Heart left ventricle (tissue), 16 donors: ENCODE results near the gene RPP25L. TPM values are rescaled to one million over a fixed set of nuclear protein-coding genes. Genes with fewer than 3 reads are reported as not detected.

Source experiments
- ATAC-seq, 4 donors: fragments of 200-7000 bp; cut with Tn5 transposase; one replicate each; pipeline ENCODE4 v1.9.1; 2020 to 2022; ENCODE audit warnings: moderate library complexity in 4 of 4, mild to moderate bottlenecking in 3 of 4, moderate number of reproducible peaks in 1 of 4
- DNase-seq, 5 donors: peaks; one replicate each; pipeline ENCODE4 v3.0.0-alpha.2; 2020
- H3K27ac ChIP-seq, 12 donors: fragments of 200-600 bp; sonication (generic) in 4 of 12; one replicate each; pipeline versions ENCODE4 v1.5.0 to v1.8.0; 2016 to 2022; ENCODE audit warnings: mild to moderate bottlenecking in 2 of 12
- H3K27me3 ChIP-seq, 9 donors: fragments of 200-600 bp; sonication (generic) in 2 of 9; one replicate each; pipeline versions ENCODE4 v1.5.1 to v1.8.0; 2016 to 2022; ENCODE audit warnings: mild to moderate bottlenecking in 3 of 9
- H3K36me3 ChIP-seq, 9 donors: fragments of 200-600 bp; sonication (generic) in 2 of 9; one replicate each; pipeline versions ENCODE4 v1.5.0 to v1.8.0; 2018 to 2022; ENCODE audit warnings: mild to moderate bottlenecking in 2 of 9
- H3K4me1 ChIP-seq, 12 donors: fragments of 200-600 bp; sonication (generic) in 4 of 12; one replicate each; pipeline versions ENCODE4 v1.5.0 to v1.8.0; 2016 to 2022; ENCODE audit warnings: mild to moderate bottlenecking in 3 of 12
- H3K4me3 ChIP-seq, 12 donors: fragments of 200-600 bp; sonication (generic) in 4 of 12; one replicate each; pipeline versions ENCODE4 v1.5.0 to v1.8.0; 2017 to 2022; ENCODE audit warnings: mild to moderate bottlenecking in 9 of 12, moderate library complexity in 4 of 12
- H3K9me3 ChIP-seq, 12 donors: fragments of 200-600 bp; sonication (generic) in 4 of 12; one replicate each; pipeline versions ENCODE4 v1.5.0 to v1.8.0; 2016 to 2022; ENCODE audit warnings: mild to moderate bottlenecking in 1 of 12
- CTCF ChIP-seq, 12 donors: fragments of 200-600 bp; sonication (generic) in 4 of 12; IDR thresholded peaks; one replicate each; pipeline versions ENCODE4 v1.5.0 to v1.8.0; 2018 to 2022; ENCODE audit warnings: antibody characterized with exemption in 12 of 12, mild to moderate bottlenecking in 5 of 12
- POLR2A ChIP-seq, 2 donors: fragments of 450-650 bp; IDR thresholded peaks; one replicate each; pipeline ENCODE4 v1.6.1; 2017; ENCODE audit warnings: antibody characterized with exemption in 2 of 2, mild to moderate bottlenecking in 2 of 2, moderate library complexity in 2 of 2
- WGBS, 4 donors: extraction: QIAGEN DNeasy Blood & Tissue Kit in 2 of 4; methylation state at CpG; one replicate each; pipeline versions ENCODE4 v1.1.5 to v1.1.7; 2013 to 2018; 5-methylcytosine and 5-hydroxymethylcytosine counted together
- intact Hi-C, 10 donors: fragments of 100-400 bp; cut with DNase I; formaldehyde crosslinking; loops; one replicate each; pipeline versions ENCODE4 v1.11.1 to v1.14.2; 2022
- polyA plus RNA-seq, 2 donors: library from polyadenylated mRNA; stranded (reverse); fragments of 200-250 nt; gene quantifications; one replicate each; pipeline ENCODE4 v1.2.3, GENCODE V29; 2013
- total RNA-seq, 9 donors: library from RNA; depleted of rRNA in 2 of 9; stranded (reverse); fragments of >200 nt in 2 of 9; fragmentation: NEBNext Ultra II Directional in 3 of 9; extraction: Animal tissue kit (Norgen Biotek cat#: 25700) in 3 of 9; gene quantifications; one replicate each; pipeline versions ENCODE4 v1.1.0 to v1.2.4, GENCODE V29; 2016 to 2023
- donor health status: ischemic (EF 13 %, LVEDD 7.1; RV severe dilation, severe dysfunction).
- donor health status: healthy with polysubstance abuse.
- donor health status: DM: no; HTN: yes; CAD: no.
- donor health status: DM: no; HTN: no; CAD: no.
- donor health status: ischemic (EF 25% LVEDD 6.9; RV normal size, moderate dysfunction).
- donor health status: ischemic (EF 25% LVEDD 5.7; RV mildly dilated, moderate dysfunction).
- donor health status: healthy.
- donor health status: DM: yes; HTN: yes; CAD: no.
- donor health status: ischemic (EF 35%, LVEDD 5.7; RV mildly dilated, moderate dysfunction).
- donor health status: nonischemic (EF 11% LVEDD 7.7; RV severe dilation, severe dysfunction).
- donor health status: DM: yes; HTN: yes; CAD: no.
- donor health status: PGD.
- donor health status: ischemic (EF 29% LVEDD 5.4; RV normal size, mild dysfunction).
- donor health status: nonischemic (EF 23%, LVEDD 6.1; RV moderate dilation, normal function).

The RPP25L gene
- total and polyA plus RNA-seq, 11 donors, result 22.5 to 79.2 (median 38.3) TPM

GRCh38 chr9:34566322-34566721 is 45.6 kb downstream of the RPP25L start:
- intact Hi-C loops, result no loop called here
- ATAC-seq (no peak), DNase-seq (peak in 2 of 5 donors; percentile 6 to 59)
- no peaks in the 10 kb centered on the region for H3K27me3 ChIP-seq
- WGBS, 4 donors, result 60 to 80% (median 68%) methylated on average over 1 to 8 of the region's 8 CpGs
- no peaks in the 10 kb centered on the region for H3K9me3 ChIP-seq
- H3K36me3 ChIP-seq, result no peaks in the 10 kb centered on the region
- H3K4me3 ChIP-seq, result no peak overlapping the region
- TF ChIP-seq POLR2A (IDR thresholded peaks at IDR 0.05) (no peak), CTCF (IDR thresholded peaks at IDR 0.05) (no peak)
- H3K27ac ChIP-seq, result no peak overlapping the region
- H3K4me1 ChIP-seq, result peaks cover 0 to 7% (median 0%) of the 10 kb centered on the region in 12 donors

DNA sequence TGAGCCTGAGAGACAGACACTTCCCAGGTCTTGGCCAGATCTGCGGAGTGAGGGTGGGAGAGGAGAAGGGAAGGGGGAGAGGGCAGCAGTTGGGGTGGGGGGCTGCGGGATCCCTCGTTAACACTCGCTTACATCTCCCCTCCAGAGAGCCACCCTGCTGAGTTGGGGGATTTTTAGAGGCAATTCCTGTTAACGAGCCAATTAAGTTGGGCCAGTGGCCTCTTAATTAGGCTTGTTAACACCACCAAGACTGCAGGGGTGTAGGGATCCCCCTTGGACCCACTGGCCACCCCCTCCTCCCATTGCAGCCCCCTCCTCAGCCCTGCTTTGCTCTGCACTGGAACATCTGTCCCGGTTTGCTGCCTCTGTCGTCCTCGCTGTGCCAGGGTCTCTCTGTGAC is 46.0 kb downstream of the RPP25L start:
- ATAC-seq (no peak), DNase-seq (no peak)
- intact Hi-C loops, result no loop called here
- H3K36me3 ChIP-seq, result no peaks in the 10 kb centered on the region
- 72 to 80% (median 74%) methylated on average over 8 of the region's 8 CpGs for WGBS, 4 donors
- H3K4me3 ChIP-seq, result no peak overlapping the region
- no peaks in the 10 kb centered on the region for H3K9me3 ChIP-seq
- no peaks in the 10 kb centered on the region for H3K27me3 ChIP-seq
- peaks cover 0 to 10% (median 2%) of the 10 kb centered on the region in 12 donors for H3K4me1 ChIP-seq
- no peak for TF ChIP-seq POLR2A (IDR thresholded peaks at IDR 0.05)
- no peak for TF ChIP-seq CTCF (IDR thresholded peaks at IDR 0.05)
- no peak overlapping the region for H3K27ac ChIP-seq

DNA sequence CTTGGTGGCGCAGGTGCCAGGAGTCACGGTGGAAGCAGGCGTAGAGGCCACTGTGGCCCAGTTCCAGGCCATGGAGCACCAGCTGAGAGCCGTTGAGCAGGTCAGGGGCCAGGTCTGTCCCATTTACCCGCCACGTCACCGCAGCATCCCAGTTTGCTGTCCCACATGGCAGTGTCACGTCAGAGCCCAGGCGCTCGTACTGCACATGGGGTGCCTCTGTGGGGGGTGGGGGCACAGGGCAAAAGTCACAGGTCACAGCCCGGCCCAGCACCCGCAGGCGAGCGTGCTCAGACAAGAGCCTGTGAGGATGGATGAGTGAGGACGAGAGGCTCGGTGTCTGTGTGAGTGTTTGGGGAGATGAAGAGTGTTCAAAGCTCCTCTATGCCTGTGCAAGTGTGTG is 47.3 kb downstream of the RPP25L start:
- peak in 1 of 5 donors; percentile 14 for DNase-seq

GRCh38 chr9:34563262-34563661 is 48.6 kb downstream of the RPP25L start:
- peaks cover 0 to 9% (median 0%) of the 10 kb centered on the region in 9 donors for H3K27me3 ChIP-seq
- no peak for ATAC-seq
- no peaks in the 10 kb centered on the region for H3K9me3 ChIP-seq
- 83 to 85% (median 85%) methylated on average over 5 of the region's 5 CpGs for WGBS, 4 donors
- intact Hi-C loops, result no loop called here
- no peak overlapping the region for H3K4me3 ChIP-seq
- no peak for TF ChIP-seq CTCF (IDR thresholded peaks at IDR 0.05)
- no peak for TF ChIP-seq POLR2A (IDR thresholded peaks at IDR 0.05)
- no peak for DNase-seq
- H3K27ac ChIP-seq, result no peak overlapping the region
- H3K36me3 ChIP-seq, result no peaks in the 10 kb centered on the region
- H3K4me1 ChIP-seq, result peaks cover 0 to 25% (median 20%) of the 10 kb centered on the region in 12 donors

More for the DNA sequence above, 47.3 kb downstream of the RPP25L start:
- no peak for ATAC-seq
- H3K27ac ChIP-seq, result no peak overlapping the region
- H3K27me3 ChIP-seq, result peaks cover 0 to under 1% (median 0%) of the 10 kb centered on the region in 9 donors
- no peak overlapping the region for H3K4me3 ChIP-seq
- TF ChIP-seq CTCF (IDR thresholded peaks at IDR 0.05), result no peak
- no peak for TF ChIP-seq POLR2A (IDR thresholded peaks at IDR 0.05)
- no peaks in the 10 kb centered on the region for H3K9me3 ChIP-seq
- H3K4me1 ChIP-seq, result peaks cover 0 to 16% (median 13%) of the 10 kb centered on the region in 12 donors
- intact Hi-C loops, result no loop called here
- 94 to 97% (median 95%) methylated on average over 6 to 16 of the region's 16 CpGs for WGBS, 4 donors
- H3K36me3 ChIP-seq, result no peaks in the 10 kb centered on the region
